NCI-H2196 (cell line): Measurements from ENCODE around the gene NPBWR2.
"Not testable (repeated sequence)": the region's sequence is repeated elsewhere in the genome, so short reads cannot be mapped to it uniquely, and the experiment has no call there.

ENCODE experiments used
- DNase-seq: peaks from one replicate; lab custom pipeline; 2025; ENCODE audit not compliant: unreplicated experiment; lab: John Stamatoyannopoulos, UW

NPBWR2 gene

GRCh38 chr20:64119301-64119680 is 11.9 kb upstream of the NPBWR2 start:
- no peak for DNase-seq

DNA sequence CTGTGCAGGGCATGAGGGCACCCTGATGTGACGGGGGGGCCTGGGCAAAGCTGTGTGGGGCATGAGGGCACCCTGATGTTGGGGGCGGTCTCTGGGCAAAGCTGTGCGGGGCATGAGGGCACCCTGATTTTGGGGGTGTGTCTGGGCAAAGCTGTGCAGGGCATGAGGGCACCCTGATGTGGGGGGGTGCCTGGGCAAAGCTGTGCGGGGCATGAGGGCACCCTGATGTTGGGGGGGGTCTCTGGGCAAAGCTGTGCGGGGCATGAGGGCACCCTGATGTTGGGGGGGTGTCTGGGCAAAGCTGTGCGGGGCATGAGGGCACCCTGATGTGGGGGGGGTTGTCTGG is 10.0 kb upstream of the NPBWR2 start:
- not testable (repeated sequence) for DNase-seq

DNA sequence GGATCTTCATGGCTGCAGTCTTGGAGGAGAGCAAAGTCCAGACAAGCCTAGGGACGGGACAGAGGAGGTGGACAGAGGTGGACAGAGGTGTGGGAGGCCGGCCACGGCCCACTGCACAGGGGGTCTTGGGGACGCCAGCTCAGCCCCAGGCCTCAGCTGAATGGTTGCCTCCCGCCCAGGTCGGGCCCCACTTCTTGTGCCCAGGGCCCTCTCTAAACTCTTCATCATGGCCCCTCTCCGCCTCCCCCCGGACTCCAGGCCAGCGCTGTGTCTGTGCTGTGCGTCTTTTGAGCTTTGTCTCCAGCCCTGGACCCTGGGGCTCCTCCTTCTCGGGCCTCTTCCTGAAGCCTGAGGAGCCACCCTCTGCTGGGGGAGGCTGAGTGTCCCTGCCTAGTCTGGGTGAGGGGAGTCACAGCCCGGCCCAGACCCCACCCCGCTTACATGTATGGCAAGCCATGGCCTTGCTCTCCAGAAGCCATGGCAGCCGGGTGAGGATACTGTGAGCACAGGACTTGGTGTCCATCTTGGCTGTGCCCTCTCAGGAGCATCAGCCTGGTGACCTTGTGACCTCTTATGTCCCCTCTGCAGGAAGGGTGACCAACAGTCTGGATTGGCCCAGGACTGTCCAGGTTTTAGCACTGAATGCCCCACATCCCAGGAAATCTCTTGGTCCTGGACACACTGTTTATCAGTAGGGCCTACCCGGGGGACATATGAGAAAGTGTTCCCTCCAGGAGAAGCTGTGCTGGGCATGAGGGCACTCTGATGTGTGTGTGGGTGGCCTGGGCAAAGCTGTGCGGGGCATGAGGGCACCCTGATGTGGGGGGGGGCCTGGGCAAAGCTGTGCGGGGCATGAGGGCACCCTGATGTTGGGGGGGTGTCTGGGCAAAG is 9.4 kb upstream of the NPBWR2 start:
- DNase-seq = no peak

GRCh38 chr20:64116016-64116415 is 8.7 kb upstream of the NPBWR2 start:
- no peak for DNase-seq

- DNase-seq = no peak
Measured at GRCh38 chr20:64115171-64115911, 8.0 kb upstream of the NPBWR2 start.

GRCh38 chr20:64114356-64114971 is 7.1 kb upstream of the NPBWR2 start:
- no peak for DNase-seq

GRCh38 chr20:64113796-64114355 is 6.5 kb upstream of the NPBWR2 start:
- DNase-seq = no peak

GRCh38 chr20:64113444-64113775 is 6.0 kb upstream of the NPBWR2 start:
- no peak for DNase-seq

DNA sequence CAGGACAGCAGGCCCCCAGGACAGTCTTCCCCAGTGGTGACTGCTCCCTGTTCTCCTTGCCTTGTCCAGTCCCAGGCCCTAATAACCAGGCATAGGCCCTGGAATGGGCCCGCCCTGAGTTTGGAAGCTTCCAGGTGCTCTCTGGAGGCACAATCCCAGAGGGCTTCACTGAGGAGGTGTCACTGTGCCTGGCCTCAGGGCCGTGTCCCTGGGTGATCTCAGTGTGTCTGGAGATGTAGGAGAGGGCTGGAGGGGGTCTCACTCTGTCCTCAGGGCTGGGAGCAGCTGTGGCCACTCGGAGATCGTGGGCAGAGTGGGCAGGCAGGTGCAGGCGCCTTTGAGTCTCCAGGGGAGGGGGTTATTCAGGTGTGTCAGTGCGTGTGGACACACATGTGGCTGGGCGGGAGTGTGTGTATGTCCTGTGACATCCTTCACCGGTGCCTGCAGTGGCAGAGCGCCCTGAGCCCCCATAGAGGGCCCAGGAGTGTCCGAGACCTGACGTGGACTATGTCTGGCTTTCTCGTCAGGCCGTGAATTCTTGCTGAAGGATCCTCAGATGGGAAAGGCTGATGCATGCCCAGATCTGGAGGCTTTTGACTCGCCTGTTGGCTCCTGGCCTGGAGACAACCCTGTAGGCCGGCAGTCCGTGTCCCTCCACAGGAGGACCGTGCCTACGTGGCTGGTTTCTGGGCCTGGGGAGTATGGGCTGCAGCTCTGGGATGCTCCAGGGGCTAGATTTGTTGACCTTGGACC is 5.5 kb upstream of the NPBWR2 start:
- no peak for DNase-seq

DNA sequence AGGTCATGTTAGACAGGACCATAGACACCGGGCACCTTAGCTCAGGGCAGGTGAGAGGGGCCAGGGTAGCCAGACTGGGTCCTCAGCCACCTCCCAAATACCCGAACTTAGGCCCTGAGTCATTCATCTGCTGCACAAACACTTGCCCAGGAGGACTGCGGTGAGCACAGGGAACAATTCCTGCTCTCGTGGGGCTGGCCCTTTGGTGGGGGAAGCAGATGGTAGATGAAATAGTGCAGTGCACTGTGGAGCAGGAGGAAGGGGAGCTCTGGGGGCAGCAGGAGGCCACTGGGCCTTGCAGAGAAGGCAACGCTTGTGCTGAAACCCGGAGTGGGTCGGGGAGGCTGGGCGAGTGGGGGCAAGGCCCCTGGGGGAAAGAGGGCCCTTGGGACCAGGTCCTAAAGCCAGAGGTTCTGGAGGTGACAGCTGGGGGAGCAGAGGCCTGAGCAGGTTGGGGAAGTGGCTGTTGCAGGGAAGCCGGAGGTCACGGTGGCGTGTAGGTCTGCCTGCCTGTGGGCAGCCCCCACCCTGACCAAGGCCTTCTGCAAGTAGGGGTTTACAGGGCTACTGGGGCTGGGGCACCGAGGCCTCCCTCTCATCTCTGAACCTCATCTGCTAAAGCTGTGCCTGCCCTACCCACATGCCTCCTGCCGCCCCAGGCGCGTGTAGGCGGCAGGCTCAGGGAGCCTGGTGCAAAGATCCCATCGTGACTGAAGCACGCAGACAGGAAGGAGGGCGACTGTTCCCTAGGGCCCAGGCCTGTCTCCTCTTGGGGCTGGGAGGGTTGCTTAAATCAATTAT is 4.7 kb upstream of the NPBWR2 start:
- no peak for DNase-seq

- no peak for DNase-seq
Measured at GRCh38 chr20:64110411-64111068, 3.2 kb upstream of the NPBWR2 start.

DNA sequence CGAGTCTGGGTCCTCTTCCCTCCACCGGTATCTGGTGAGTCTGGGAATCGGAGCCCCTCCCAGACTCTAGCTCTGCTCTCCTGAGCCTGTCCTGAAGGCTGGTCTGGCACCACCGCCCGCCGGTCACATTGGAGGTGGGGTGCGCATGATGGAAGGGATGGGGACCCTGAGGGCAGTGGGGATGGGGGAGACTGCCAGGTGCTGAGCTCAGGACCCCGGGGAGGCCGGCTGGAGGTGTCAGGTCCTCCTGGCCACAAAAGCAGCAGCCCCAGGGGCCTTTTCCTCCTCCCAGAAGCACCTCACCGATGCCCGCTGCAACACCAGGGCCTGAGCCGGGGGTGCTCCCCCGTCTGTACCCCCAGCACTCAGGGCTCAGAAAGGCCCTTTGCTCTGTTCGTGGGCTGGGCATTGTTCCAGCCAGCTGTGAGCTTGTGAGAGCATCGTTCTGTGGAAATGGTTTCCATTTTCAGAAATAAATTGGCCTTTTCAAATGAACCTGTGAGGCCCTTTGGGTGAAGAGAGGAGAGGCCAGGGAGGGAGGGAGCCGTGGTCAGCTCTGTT is 2.5 kb upstream of the NPBWR2 start:
- no peak for DNase-seq

DNA sequence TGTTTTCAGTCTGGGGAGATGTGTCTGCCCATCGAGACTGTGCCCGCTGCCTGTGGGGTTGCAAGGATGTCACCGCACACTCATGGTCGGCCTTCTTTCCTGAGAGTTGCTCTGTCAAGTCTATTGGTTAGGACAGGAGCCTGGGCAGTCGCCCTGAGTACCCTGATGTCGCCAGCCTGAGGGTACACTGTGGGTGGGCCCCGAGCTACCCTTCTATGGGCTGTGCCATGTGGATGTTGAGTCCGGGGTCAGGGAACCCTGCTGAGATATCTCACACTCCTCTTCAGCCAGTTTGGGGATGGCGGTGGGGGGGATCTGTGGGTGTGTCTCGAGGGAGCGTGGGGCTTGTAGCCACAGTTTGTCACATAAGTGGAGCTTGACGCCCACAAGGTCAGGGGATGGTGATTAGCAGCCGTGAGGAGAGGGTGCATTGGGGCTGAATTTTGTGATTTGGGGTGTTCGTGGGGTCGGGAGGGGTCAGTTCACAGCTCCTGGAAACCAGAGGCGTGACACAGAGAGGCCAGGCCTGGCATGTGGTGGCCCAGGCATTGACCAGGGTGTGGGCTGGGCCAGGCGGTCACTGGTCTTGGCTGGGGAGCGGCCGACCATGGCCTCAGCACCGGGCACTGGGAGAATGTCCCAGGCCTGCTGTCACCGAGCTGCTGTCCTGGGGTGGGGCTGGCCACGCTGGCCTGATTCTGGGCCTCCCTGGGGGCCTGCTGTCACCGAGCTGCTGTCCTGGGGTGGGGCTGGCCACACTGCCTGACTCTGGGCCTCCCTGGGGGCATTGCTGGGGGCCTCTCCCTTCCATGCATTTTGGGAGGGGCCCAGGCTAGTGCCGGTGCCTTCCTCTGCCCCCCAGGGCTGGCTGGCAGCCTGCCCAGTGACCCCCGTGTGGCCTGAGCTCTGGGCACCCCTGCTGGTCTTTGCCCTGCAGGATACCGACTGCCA is 1.6 kb upstream of the NPBWR2 start:
- no peak for DNase-seq

DNA sequence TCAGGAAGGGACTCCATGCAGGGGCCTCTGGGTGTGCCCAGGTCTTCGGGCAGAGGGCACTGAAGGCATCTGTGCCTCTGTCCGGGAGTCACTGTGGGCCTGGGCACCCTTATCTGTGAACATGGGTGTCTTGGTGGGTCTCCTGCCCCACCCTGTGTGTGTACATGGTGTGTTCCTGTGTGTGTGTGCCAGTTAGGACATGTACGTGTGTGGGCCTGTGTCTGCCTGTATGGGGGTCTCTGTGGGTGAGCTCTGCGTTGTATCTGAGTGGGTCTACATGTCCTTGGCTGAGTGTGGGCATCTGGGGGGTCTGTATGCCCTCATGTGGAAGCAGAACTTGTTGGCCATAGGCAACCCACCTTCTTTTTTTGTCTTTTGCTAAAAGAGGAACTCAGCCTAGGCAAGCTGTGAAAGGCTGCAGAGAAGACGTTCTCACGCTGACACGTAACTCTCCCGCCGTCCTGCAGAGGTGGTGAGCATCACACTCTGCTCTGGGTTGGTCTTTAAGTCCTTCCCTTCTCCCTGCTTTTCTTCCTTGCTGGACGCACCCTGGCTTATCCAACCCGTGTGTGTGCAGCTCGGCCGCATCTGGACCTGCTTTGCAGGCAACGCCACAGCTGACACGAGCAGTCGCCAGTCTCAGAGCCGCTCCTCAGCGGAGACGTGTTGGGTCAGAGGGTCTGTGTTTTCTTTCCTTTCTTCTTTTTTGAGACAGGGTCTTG is 532 bp upstream of the NPBWR2 start:
- DNase-seq = no peak

GRCh38 chr20:64106435-64106961 is 867 bp downstream of the NPBWR2 start:
- DNase-seq = no peak

- no peak for DNase-seq
Measured at GRCh38 chr20:64105846-64106434, 1.4 kb downstream of the NPBWR2 start.
